GM18505 (cell line): Measurements from ENCODE around the gene OSBP2.

ENCODE experiments used
- ATAC-seq: cut with Tn5 transposase; IDR thresholded peaks from one replicate; pipeline ENCODE4 v1.9.1; 2021; ENCODE audit not compliant: unreplicated experiment
- POLR2A ChIP-seq: IDR thresholded peaks from 4 replicates; pipeline ENCODE4 v1.6.1; 2011; ENCODE audit warnings: borderline replicate concordance; ENCODE audit not compliant: insufficient read depth, insufficient read length; ENCODE audit errors: extremely low read depth

The OSBP2 gene

GRCh38 chr22:30872285-30873041, 177.8 kb downstream of the OSBP2 start:
- ATAC-seq, result no peak
- no peak for TF ChIP-seq POLR2A

DNA sequence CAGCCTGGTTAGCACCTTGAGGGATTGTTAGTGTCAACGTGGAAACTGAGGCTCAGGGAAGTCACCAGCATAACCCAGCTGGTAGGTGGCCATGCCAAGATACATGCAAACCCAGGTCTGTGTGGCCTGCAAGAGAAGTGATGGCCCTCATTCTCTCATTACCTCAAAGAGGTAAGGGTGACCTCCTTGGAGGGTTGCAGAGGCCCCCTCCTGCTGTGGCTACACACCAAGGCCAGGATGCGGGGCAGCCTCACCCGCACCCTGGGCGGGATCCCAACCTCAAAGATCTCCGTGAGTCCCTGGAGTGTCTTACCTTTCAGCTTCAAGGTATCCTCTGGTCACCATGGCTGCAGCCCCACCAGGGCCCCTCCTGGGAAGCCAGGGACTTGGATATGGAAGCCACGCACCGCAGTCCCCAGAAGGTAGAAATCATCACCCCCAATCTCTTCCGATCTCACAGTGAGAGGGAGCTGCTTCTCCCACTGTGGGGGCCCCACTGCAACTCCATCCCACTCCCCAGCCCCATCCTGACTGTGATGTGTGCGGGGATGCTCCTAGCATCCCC, 178.5 kb downstream of the OSBP2 start:
- no peak for TF ChIP-seq POLR2A
- no peak for ATAC-seq

GRCh38 chr22:30873661-30874060, 179.0 kb downstream of the OSBP2 start:
- no peak for TF ChIP-seq POLR2A
- ATAC-seq, result no peak

- no peak for TF ChIP-seq POLR2A
- no peak for ATAC-seq
Observed at GRCh38 chr22:30874431-30875370, 180.0 kb downstream of the OSBP2 start.

GRCh38 chr22:30875481-30876215, 181.0 kb downstream of the OSBP2 start:
- no peak for ATAC-seq
- TF ChIP-seq POLR2A, result no peak

DNA sequence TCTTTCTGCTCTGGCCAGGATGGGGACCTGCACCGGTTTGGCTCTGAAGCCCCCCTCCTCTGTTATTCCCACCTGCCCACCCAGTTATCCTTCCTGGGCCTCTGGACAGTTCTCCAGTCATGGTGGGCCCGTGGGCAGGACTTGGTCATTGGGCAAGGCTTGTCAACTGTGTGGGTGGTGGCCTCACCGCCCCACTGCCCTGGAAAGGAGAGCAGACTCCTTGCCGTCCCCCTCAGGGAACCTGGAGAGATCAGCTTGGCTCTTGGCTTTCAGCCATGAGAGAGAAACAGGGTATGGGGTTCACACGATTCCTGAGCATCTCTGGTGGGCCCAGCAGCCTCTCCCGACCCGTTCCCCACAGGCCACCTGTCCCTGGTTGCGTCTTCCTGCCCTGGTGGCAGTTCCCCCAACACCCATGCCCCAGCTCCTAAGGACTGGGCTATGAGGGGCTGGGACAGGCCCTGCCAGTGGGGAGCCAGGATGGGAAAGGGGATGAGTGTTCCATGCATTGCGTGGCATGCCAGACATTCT, 181.6 kb downstream of the OSBP2 start:
- no peak for ATAC-seq

DNA sequence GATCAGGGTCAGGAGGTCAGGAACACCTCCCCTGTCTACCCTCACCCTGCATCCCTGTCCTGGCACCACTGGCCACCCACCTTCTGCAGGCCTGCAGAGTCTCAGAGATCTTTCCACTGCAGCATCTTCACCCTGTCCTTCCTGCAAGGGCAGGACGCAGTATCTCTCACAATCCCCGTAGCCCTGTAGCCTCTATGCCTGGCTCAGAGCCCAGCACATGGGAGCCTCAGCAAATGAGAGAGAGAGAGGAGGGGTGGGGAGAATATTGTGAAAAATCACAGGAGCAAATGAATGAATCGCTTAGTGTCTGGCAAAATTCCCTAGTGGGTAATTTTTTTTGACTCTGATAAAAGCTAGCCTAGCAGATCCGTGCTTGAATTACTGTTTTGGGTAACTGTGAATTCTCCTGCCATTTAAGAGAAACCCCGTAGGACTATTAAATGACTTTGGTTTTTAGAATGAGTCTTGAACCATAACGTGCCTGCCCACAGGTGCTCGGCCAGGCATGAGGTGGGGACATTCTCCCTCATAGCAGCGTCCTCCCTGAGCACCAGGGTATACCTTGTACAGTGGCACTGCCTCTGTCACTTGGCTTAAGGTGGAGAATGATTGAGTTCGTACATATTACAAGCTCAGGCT, 182.4 kb downstream of the OSBP2 start:
- no peak for TF ChIP-seq POLR2A
- no peak for ATAC-seq

More for the DNA sequence above, 181.6 kb downstream of the OSBP2 start:
- TF ChIP-seq POLR2A, result no peak

DNA sequence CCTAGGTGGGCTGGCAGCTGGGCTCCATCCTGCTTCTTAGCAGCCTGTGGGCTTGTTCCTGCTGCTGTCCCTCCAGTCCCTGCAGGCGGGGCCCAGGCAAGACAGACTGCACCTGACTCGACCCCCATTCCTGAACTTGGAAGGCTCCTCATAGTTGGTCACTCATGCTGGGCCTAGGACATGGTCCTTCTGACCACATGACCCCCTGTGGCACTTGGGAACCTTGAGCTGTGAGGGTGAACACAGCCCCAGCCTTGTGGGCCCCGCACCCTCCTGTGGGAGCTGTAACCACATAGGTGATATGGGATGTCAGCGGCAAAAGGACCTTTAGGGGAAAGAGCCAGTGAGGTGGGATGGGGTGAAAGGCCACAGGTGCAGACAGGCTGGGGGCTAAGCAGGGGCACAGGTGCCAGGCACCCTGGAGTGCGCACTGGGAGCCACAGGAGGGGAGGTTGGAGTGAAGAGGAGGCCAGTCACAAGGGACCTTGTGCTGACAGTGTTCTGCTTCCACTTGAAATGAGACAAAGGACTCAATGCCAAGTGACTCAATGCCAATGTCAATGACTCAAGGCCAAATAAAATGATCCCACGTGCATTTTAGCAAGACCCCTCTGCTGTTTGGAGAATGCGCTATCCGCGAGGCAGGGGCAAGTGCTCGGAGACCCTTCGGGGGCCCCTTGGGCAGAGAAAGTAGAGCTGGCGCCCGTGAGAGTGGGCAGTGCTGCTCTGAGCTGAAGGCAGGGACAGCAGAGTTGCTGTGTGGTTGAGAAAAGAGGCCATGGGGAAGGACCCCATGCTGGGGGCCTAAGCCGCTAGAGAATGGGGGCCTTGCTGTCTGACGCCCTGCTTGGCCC, 183.2 kb downstream of the OSBP2 start:
- ATAC-seq, result no peak
- TF ChIP-seq POLR2A, result no peak

DNA sequence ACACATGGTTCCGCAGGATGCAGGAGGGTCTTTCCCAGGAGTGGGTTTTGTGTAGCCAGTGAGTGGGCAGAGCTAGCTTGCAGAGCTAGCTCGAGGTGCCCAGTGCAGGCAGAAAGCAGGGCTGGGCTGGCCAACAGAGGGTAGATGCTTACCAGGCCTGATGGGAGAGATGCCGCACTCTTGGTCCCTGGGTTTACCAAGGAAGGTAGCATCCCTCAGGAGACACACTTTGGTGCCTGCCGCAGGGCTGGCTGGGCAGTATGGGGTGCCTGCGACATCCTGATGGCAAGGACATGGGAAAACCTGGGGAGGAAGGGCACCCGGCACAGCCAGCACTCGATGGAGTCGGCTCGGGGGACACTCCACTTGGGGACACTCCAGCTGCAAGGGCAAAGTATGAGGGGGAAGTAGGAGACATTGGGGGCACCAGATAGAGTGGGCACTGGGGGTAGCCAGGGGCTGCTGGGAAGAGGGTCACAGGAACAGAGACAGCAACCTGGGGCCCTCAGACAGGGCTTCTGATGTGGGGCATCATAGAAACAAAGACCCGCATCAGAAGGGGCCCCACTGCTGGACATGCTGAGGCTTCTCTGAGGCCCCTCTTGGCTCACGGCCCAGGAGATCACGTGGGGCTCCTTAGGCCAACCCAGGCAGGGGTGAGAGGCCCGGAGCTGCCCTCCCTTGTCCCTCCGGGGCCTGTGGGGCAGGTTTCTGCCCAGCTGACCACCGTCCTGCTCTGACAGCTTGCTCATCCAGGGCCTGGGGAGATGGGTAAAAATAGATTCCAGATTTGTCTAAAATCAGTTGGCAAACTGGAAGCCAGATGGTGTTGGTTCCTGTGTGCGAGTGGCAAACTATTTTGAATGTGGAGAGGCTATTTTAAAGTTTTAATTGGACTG, 184.1 kb downstream of the OSBP2 start:
- ATAC-seq, result no peak

DNA sequence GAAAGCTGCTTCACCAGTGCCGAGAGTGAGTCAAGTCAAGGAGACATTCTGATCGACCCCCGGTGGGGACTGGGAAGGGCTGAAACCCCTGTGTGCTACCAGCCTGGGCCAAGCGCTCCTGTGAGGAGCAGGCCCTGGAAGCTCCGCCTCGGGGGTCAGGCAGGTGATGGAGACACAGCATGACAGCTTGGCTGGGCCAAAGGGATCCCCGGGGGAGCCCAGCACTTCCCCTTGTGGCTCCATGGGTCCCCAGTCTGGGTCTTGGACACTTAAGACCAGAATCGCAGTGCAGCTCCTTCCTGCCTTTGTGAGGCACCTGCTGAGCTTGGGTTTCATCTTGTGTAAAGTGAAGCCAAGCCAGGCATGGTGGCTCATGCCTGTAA, 184.7 kb downstream of the OSBP2 start:
- no peak for ATAC-seq
- TF ChIP-seq POLR2A, result no peak

More for the DNA sequence above, 184.1 kb downstream of the OSBP2 start:
- no peak for TF ChIP-seq POLR2A

- TF ChIP-seq POLR2A, result no peak
- no peak for ATAC-seq
Observed at GRCh38 chr22:30880181-30880601, 185.5 kb downstream of the OSBP2 start.

DNA sequence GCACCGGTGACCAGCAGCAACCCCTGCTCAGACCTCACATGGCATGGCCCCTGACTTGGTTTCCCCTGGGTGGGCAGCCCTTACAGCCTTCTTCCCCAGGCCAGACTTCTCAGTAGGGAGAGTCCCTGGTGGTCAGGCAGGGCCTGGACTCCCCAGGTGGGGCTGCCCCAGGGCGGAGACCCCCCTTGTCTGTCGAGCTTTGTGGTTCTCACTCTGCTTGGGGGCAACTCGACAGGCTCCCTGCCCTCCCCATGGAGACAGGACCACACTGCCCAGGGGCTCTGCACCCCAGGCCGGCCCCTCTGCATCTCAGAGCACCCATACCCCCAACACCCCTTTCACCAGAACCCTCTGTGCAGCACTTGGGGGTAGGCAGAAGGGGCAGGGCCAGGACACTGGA, 186.2 kb downstream of the OSBP2 start:
- no peak for TF ChIP-seq POLR2A

More for the DNA sequence above, 186.2 kb downstream of the OSBP2 start:
- ATAC-seq, result no peak
